Liver (tissue), 9 donors: ENCODE measurements around the gene ATG10. TPM values are rescaled to one million over a fixed set of nuclear protein-coding genes. Genes with fewer than 3 reads are reported as not detected.
"Not testable (repeated sequence)": the region's sequence is repeated elsewhere in the genome, so short reads cannot be mapped to it uniquely, and the experiment has no call there.

Experiments
- DNase-seq: peaks from one replicate; pipeline ENCODE4 v3.0.0-alpha.2; 2017; ENCODE audit warnings: low spot score
- H3K27ac ChIP-seq, 2 donors: one replicate each; pipeline ENCODE4 v1.7.0; 2013; ENCODE audit warnings: inconsistent platforms in 2 of 2, low read length in 2 of 2, control low read depth in 1 of 2, low read depth in 1 of 2, mild to moderate bottlenecking in 1 of 2
- H3K27me3 ChIP-seq, 4 donors: one replicate each; pipeline versions ENCODE4 v1.6.1 to v1.7.0; 2013; ENCODE audit warnings: low read length in 3 of 4, inconsistent platforms in 1 of 4, mild to moderate bottlenecking in 1 of 4, moderate library complexity in 1 of 4; ENCODE audit not compliant: control insufficient read depth in 4 of 4, insufficient read depth in 4 of 4
- H3K36me3 ChIP-seq, 4 donors: one replicate each; pipeline versions ENCODE4 v1.6.1 to v1.7.0; 2013; ENCODE audit warnings: low read length in 3 of 4, mild to moderate bottlenecking in 3 of 4, low read depth in 1 of 4, moderate library complexity in 1 of 4; ENCODE audit not compliant: control insufficient read depth in 4 of 4, insufficient read depth in 3 of 4
- H3K4me1 ChIP-seq, 4 donors: one replicate each; pipeline versions ENCODE4 v1.6.1 to v1.7.0; 2013; ENCODE audit warnings: low read length in 3 of 4, mild to moderate bottlenecking in 3 of 4, moderate library complexity in 1 of 4; ENCODE audit not compliant: control insufficient read depth in 4 of 4, insufficient read depth in 4 of 4
- H3K4me3 ChIP-seq, 3 donors: one replicate each; pipeline versions ENCODE4 v1.6.1 to v1.7.0; 2013; ENCODE audit warnings: low read length in 3 of 3, control low read depth in 1 of 3, low read depth in 1 of 3, mild to moderate bottlenecking in 1 of 3
- H3K9ac ChIP-seq, 2 donors: one replicate each; pipeline ENCODE4 v1.7.0; 2013; ENCODE audit warnings: low read length in 2 of 2, mild to moderate bottlenecking in 2 of 2, moderate library complexity in 2 of 2, control low read depth in 1 of 2, low read depth in 1 of 2
- H3K9me3 ChIP-seq, 4 donors: one replicate each; pipeline versions ENCODE4 v1.6.1 to v1.7.0; 2013; ENCODE audit warnings: low read length in 3 of 4; ENCODE audit not compliant: control insufficient read depth in 4 of 4
- EGR1 ChIP-seq, 2 donors: IDR thresholded peaks; 2 replicates each; pipeline ENCODE4 v1.6.1; 2016 to 2018; ENCODE audit warnings: antibody characterized with exemption in 2 of 2, low read depth in 2 of 2
- FOXA1 ChIP-seq: IDR thresholded peaks from 2 replicates; pipeline ENCODE4 v1.6.1; 2016; ENCODE audit warnings: antibody characterized with exemption
- FOXA2 ChIP-seq: IDR thresholded peaks from 2 replicates; pipeline ENCODE4 v1.6.1; 2016; ENCODE audit warnings: antibody characterized with exemption
- GABPA ChIP-seq, 2 donors: IDR thresholded peaks in 1 of 2; conservative IDR thresholded peaks in 1 of 2; 2 replicates each; pipeline ENCODE4 v1.6.1; 2016; ENCODE audit warnings: antibody characterized with exemption in 2 of 2, mild to moderate bottlenecking in 1 of 2, moderate library complexity in 1 of 2
- HNF4A ChIP-seq, 2 donors: conservative IDR thresholded peaks; 2 replicates each; pipeline ENCODE4 v1.6.1; 2016; ENCODE audit warnings: antibody characterized with exemption in 2 of 2, mild to moderate bottlenecking in 2 of 2
- HNF4G ChIP-seq: IDR thresholded peaks from 2 replicates; pipeline ENCODE4 v1.6.1; 2016; ENCODE audit warnings: antibody characterized with exemption
- JUND ChIP-seq, 2 donors: IDR thresholded peaks; 2 replicates each; pipeline ENCODE4 v1.6.1; 2016; ENCODE audit warnings: antibody characterized with exemption in 2 of 2
- NR2F2 ChIP-seq: IDR thresholded peaks from 2 replicates; pipeline ENCODE4 v1.6.1; 2016; ENCODE audit warnings: antibody characterized with exemption
- RAD21 ChIP-seq, 2 donors: IDR thresholded peaks; 2 replicates each; pipeline ENCODE4 v1.6.1; 2016; ENCODE audit warnings: antibody characterized with exemption in 2 of 2, mild to moderate bottlenecking in 2 of 2
- RXRA ChIP-seq, 2 donors: IDR thresholded peaks; 2 replicates each; pipeline ENCODE4 v1.6.1; 2017 to 2018; ENCODE audit warnings: antibody characterized with exemption in 2 of 2, mild to moderate bottlenecking in 1 of 2
- TAF1 ChIP-seq: conservative IDR thresholded peaks from 2 replicates; pipeline ENCODE4 v1.6.1; 2016; ENCODE audit warnings: antibody characterized with exemption, mild to moderate bottlenecking
- YY1 ChIP-seq: IDR thresholded peaks from 2 replicates; pipeline ENCODE4 v1.6.1; 2016; ENCODE audit warnings: antibody characterized with exemption, mild to moderate bottlenecking
- WGBS: extraction: QIAGEN DNeasy Blood & Tissue Kit; methylation state at CpG from one replicate; pipeline ENCODE4 v1.1.7; 2013; 5-methylcytosine and 5-hydroxymethylcytosine counted together
- polyA plus RNA-seq, 2 donors: library from polyadenylated mRNA; stranded (reverse) in 1 of 2; unstranded in 1 of 2; fragments of 200-250 nt in 1 of 2; fragments of >200 nt in 1 of 2; fragmentation: Nextera tagmentation in 1 of 2; extraction: Ambion mirVana in 1 of 2; gene quantifications; one replicate each; pipeline versions ENCODE4 v1.2.1 to v1.2.3, GENCODE V29; 2013 to 2015
- total RNA-seq, 2 donors: library from RNA; depleted of rRNA; stranded (reverse); fragments of >200 nt; gene quantifications; one replicate each; pipeline ENCODE4 v1.2.3, GENCODE V29; 2014
- TF ChIP-seq, protein P1 (sequence below): IDR thresholded peaks from 2 replicates; pipeline ENCODE4 v1.6.1; 2016; ENCODE audit warnings: antibody characterized with exemption, mild to moderate bottlenecking
- TF ChIP-seq, protein P2 (sequence below): IDR thresholded peaks from 2 replicates; pipeline ENCODE4 v1.6.1; 2016; ENCODE audit warnings: antibody characterized with exemption
- TF ChIP-seq, protein P3 (sequence below): IDR thresholded peaks from 2 replicates; pipeline ENCODE4 v1.6.1; 2016; ENCODE audit warnings: antibody characterized with exemption
- TF ChIP-seq, protein P4 (sequence below): fragments of 150-350 bp; IDR thresholded peaks from 2 replicates; pipeline ENCODE4 v1.5.1; 2017; ENCODE audit warnings: improper control_type of control experiment, low read depth, low read length; ENCODE audit not compliant: missing input control
- TF ChIP-seq, protein P5 (sequence below): IDR thresholded peaks from 2 replicates; pipeline ENCODE4 v1.6.1; 2016; ENCODE audit warnings: antibody characterized with exemption
- donor health status: healthy.
- donor health status: healthy.
- donor health status: healthy.
- donor health status: healthy.
- donor health status: healthy.

ATG10 gene
- total and polyA plus RNA-seq, 4 donors = 3.1 to 7.8 (median 7.4) TPM

DNA sequence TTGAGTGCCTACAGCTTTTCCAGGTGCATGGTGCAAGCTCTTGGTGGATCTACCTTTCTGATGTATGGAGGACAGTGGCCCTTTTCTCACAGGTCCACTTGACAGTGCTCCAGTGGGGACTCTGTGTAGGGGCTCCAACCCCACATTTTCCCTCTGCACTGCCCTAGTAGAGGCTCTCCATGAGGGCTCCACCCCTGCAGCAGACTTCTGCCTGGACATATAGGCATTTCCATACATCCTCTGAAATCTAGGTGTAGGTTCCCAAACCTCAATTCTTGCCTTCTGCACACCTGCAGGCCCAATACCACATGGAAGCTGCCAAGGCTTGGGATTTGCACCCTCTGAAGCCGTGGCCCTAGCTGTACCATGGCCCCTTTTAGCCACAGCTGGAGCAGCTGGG is 71.1 kb downstream of the ATG10 start:
- not testable (repeated sequence) for H3K36me3 ChIP-seq, H3K9ac ChIP-seq, H3K9me3 ChIP-seq, DNase-seq, H3K27me3 ChIP-seq, H3K4me3 ChIP-seq, H3K4me1 ChIP-seq, H3K27ac ChIP-seq
- 98% methylated on average over 1 of the region's 1 CpG for WGBS

DNA sequence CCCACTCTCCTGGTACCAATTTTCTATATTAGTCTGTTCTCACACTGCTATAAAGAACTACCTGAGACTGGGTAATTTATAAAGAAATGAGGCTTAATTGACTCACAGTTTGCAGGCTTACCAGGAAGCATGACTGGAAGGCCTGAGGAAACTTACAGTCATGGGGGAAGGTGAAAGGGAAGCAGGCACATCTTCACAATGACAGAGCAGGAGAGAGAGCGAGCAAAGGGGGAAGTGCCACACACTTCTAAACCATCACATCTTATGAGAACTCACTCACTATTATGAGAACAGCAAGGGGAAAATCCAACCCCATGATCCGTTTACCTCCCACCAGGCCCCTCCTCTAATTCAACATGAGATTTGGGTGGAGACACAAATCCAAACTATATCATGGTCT is 72.2 kb downstream of the ATG10 start:
- 85% methylated on average over 2 of the region's 2 CpGs for WGBS
- no peak overlapping the region for H3K4me3 ChIP-seq
- no peak overlapping the region for H3K9ac ChIP-seq
- H3K27ac ChIP-seq = no peak overlapping the region
- DNase-seq = no peak
- H3K4me1 ChIP-seq = no peaks in the 10 kb centered on the region
- TF ChIP-seq, protein P1, sequence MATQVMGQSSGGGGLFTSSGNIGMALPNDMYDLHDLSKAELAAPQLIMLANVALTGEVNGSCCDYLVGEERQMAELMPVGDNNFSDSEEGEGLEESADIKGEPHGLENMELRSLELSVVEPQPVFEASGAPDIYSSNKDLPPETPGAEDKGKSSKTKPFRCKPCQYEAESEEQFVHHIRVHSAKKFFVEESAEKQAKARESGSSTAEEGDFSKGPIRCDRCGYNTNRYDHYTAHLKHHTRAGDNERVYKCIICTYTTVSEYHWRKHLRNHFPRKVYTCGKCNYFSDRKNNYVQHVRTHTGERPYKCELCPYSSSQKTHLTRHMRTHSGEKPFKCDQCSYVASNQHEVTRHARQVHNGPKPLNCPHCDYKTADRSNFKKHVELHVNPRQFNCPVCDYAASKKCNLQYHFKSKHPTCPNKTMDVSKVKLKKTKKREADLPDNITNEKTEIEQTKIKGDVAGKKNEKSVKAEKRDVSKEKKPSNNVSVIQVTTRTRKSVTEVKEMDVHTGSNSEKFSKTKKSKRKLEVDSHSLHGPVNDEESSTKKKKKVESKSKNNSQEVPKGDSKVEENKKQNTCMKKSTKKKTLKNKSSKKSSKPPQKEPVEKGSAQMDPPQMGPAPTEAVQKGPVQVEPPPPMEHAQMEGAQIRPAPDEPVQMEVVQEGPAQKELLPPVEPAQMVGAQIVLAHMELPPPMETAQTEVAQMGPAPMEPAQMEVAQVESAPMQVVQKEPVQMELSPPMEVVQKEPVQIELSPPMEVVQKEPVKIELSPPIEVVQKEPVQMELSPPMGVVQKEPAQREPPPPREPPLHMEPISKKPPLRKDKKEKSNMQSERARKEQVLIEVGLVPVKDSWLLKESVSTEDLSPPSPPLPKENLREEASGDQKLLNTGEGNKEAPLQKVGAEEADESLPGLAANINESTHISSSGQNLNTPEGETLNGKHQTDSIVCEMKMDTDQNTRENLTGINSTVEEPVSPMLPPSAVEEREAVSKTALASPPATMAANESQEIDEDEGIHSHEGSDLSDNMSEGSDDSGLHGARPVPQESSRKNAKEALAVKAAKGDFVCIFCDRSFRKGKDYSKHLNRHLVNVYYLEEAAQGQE = no peak
- TF ChIP-seq YY1 (no peak), NR2F2 (no peak), HNF4A (conservative IDR thresholded peaks at IDR 0.05) (no peak), GABPA (IDR thresholded peaks at IDR 0.05 in 1 of 2, conservative IDR thresholded peaks at IDR 0.05 in 1 of 2) (no peak), RXRA (IDR thresholded peaks at IDR 0.05) (no peak)
- TF ChIP-seq, protein P2, sequence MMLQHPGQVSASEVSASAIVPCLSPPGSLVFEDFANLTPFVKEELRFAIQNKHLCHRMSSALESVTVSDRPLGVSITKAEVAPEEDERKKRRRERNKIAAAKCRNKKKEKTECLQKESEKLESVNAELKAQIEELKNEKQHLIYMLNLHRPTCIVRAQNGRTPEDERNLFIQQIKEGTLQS = no peak
- H3K9me3 ChIP-seq = no peaks in the 10 kb centered on the region
- H3K36me3 ChIP-seq = no peaks in the 10 kb centered on the region
- H3K27me3 ChIP-seq = no peaks in the 10 kb centered on the region

DNA sequence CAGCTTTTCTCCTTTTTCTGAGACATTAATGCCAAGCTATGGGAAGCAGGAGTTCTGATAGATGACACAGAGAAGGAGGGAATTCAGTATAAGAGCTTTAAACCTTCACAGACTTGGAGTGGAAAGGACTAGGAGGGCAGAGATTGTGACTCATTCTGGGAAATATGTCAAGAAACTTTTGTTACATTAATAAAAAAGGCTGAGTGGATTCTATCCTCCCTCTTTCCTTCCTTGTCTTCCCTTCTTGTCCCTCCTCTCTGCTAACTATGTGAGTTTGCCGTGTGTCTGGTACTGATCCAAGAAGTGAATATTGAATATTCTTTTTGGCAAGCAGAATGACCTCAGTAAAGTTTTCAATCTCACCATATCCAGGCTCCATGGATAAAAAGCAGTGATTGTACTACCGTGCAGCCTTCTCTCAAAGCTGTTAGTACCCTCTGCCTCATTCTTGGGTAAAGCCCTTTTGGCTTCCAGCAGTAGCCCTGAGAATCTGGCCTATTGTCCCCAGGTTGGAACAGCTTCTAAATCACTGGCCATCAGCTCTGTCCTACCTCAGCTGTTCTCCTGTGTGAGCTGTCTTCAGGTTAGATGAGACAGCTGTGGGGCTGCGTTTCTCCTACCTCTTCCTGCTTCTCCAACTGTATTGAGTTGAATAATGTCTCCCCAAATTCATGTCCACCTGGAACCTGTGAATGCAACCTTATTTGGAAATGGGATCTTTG is 73.9 kb downstream of the ATG10 start:
- TF ChIP-seq EGR1 (IDR thresholded peaks at IDR 0.05; ENCODE audit: low read depth in 2 of 2) = no peak
- TF ChIP-seq HNF4A (conservative IDR thresholded peaks at IDR 0.05) = no peak
- no peak for TF ChIP-seq RAD21 (IDR thresholded peaks at IDR 0.05)
- TF ChIP-seq RXRA (IDR thresholded peaks at IDR 0.05) = no peak
- TF ChIP-seq, protein P3, sequence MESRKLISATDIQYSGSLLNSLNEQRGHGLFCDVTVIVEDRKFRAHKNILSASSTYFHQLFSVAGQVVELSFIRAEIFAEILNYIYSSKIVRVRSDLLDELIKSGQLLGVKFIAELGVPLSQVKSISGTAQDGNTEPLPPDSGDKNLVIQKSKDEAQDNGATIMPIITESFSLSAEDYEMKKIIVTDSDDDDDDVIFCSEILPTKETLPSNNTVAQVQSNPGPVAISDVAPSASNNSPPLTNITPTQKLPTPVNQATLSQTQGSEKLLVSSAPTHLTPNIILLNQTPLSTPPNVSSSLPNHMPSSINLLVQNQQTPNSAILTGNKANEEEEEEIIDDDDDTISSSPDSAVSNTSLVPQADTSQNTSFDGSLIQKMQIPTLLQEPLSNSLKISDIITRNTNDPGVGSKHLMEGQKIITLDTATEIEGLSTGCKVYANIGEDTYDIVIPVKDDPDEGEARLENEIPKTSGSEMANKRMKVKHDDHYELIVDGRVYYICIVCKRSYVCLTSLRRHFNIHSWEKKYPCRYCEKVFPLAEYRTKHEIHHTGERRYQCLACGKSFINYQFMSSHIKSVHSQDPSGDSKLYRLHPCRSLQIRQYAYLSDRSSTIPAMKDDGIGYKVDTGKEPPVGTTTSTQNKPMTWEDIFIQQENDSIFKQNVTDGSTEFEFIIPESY = no peak
- no peak for TF ChIP-seq GABPA (IDR thresholded peaks at IDR 0.05 in 1 of 2, conservative IDR thresholded peaks at IDR 0.05 in 1 of 2)
- TF ChIP-seq FOXA2 = no peak
- TF ChIP-seq TAF1 = no peak
- TF ChIP-seq HNF4G = no peak
- no peak for TF ChIP-seq JUND (IDR thresholded peaks at IDR 0.05)
- TF ChIP-seq, protein P4, sequence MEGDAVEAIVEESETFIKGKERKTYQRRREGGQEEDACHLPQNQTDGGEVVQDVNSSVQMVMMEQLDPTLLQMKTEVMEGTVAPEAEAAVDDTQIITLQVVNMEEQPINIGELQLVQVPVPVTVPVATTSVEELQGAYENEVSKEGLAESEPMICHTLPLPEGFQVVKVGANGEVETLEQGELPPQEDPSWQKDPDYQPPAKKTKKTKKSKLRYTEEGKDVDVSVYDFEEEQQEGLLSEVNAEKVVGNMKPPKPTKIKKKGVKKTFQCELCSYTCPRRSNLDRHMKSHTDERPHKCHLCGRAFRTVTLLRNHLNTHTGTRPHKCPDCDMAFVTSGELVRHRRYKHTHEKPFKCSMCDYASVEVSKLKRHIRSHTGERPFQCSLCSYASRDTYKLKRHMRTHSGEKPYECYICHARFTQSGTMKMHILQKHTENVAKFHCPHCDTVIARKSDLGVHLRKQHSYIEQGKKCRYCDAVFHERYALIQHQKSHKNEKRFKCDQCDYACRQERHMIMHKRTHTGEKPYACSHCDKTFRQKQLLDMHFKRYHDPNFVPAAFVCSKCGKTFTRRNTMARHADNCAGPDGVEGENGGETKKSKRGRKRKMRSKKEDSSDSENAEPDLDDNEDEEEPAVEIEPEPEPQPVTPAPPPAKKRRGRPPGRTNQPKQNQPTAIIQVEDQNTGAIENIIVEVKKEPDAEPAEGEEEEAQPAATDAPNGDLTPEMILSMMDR = no peak
- TF ChIP-seq, protein P2 = no peak
- TF ChIP-seq YY1 = no peak
- no peak for TF ChIP-seq NR2F2
- TF ChIP-seq, protein P5, sequence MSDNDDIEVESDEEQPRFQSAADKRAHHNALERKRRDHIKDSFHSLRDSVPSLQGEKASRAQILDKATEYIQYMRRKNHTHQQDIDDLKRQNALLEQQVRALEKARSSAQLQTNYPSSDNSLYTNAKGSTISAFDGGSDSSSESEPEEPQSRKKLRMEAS = no peak
- no peak for TF ChIP-seq FOXA1
- Histone ChIP-seq H3K27ac (no peak overlapping the region), H3K27me3 (no peaks in the 10 kb centered on the region), H3K4me3 (no peak overlapping the region), H3K4me1 (no peaks in the 10 kb centered on the region), H3K9ac (no peak overlapping the region), H3K36me3 (no peaks in the 10 kb centered on the region), H3K9me3 (no peaks in the 10 kb centered on the region)
- DNase-seq = no peak
- 85% methylated on average over 3 of the region's 3 CpGs for whole genome bisulfite sequencing
